ENCODE data around the gene SBF2. TPM values are rescaled to one million over a fixed set of nuclear protein-coding genes. Genes with fewer than 3 reads are reported as not detected.

Gene SBF2
- total and polyA plus RNA-seq, 2 donors (not counting 1 experiment from before 2014, with no cell fraction given): 5.6 to 17.7 TPM

- no peaks in the 10 kb centered on the region for H3K79me2 ChIP-seq (ENCODE audit: control insufficient read depth, insufficient read depth, low read length)
- no peaks in the 10 kb centered on the region for H3K27me3 Mint-ChIP-seq
- no peaks in the 10 kb centered on the region for H3K36me3 ChIP-seq (replicated peaks in 1 of 2; ENCODE audit: control extremely low read depth in 1 of 2, control insufficient read depth in 1 of 2, extremely low read depth in 1 of 2, insufficient read depth in 2 of 2, low read length in 1 of 2)
- H3K9ac ChIP-seq (ENCODE audit: low read length): no peak overlapping the region
- no peaks in the 10 kb centered on the region for H3K9me3 Mint-ChIP-seq (ENCODE audit: insufficient read depth)
- H2AFZ ChIP-seq (ENCODE audit: insufficient read depth, low read depth, low read length, poor library complexity, severe bottlenecking): no peak overlapping the region
- H3K4me3 ChIP-seq (ENCODE audit: control extremely low read depth in 1 of 5, extremely low read depth in 1 of 5, insufficient read depth in 1 of 5, low read depth in 2 of 5, low read length in 4 of 5): no peak overlapping the region
- no peak overlapping the region for H3K27ac Mint-ChIP-seq
- H3K9me3 ChIP-seq (ENCODE audit: control extremely low read depth in 1 of 3, control insufficient read depth in 2 of 3, insufficient read depth in 1 of 3, low read length in 2 of 3): no peaks in the 10 kb centered on the region
- CTCF ChIA-PET: interaction anchor here (1.0 kb wide), 1 partner anchor 142 kb away, joined by 6 read pairs; no protein-coding TSS in a partner anchor
- ATAC-seq (ENCODE audit: low read depth) (no peak), DNase-seq (no peak)
- intact Hi-C loops (cut with micrococcal nuclease): no loop called here
- H3K27ac ChIP-seq (ENCODE audit: low read length in 2 of 2): no peak overlapping the region
- no peaks in the 10 kb centered on the region for H3K4me1 ChIP-seq (ENCODE audit: control insufficient read depth in 2 of 2, insufficient read depth in 2 of 2, low read length in 2 of 2)
- H3K4me3 Mint-ChIP-seq: no peak overlapping the region
- whole genome bisulfite sequencing (ENCODE audit: insufficient coverage): no CpG with 5 or more reads among the region's 3 CpGs
- no peaks in the 10 kb centered on the region for H3K4me1 Mint-ChIP-seq
- no peaks in the 10 kb centered on the region for H3K27me3 ChIP-seq (replicated peaks in 1 of 4; ENCODE audit: control extremely low read depth in 1 of 4, control insufficient read depth in 3 of 4, insufficient read depth in 4 of 4, low read length in 3 of 4)
- H4K20me1 ChIP-seq (ENCODE audit: control insufficient read depth, insufficient read depth, low read length, poor library complexity, severe bottlenecking): no peaks in the 10 kb centered on the region
- POLR2A ChIA-PET: no interaction called here
- TF ChIP-seq EZH2 (IDR thresholded peaks at IDR 0.05; ENCODE audit: borderline replicate concordance, insufficient read depth, low read depth, low read length, poor library complexity, severe bottlenecking) (no peak), CTCF (IDR thresholded peaks at IDR 0.05) (no peak)
- no peak overlapping the region for H3K4me2 ChIP-seq (replicated peaks; ENCODE audit: low read depth, low read length, poor library complexity, severe bottlenecking)
Measured at GRCh38 chr11:9831122-9831521, 462.9 kb downstream of the SBF2 start.

- ChIA-PET POLR2A (no interaction called here), CTCF (interaction anchor here (0.7 to 0.9 kb wide), 2 partner anchors 12 to 15 kb away, joined by 3 read pairs; no protein-coding TSS in a partner anchor)
- Histone ChIP-seq H3K79me2 (ENCODE audit: control insufficient read depth, insufficient read depth, low read length) (no peaks in the 10 kb centered on the region), H3K36me3 (replicated peaks in 1 of 2; ENCODE audit: control extremely low read depth in 1 of 2, control insufficient read depth in 1 of 2, extremely low read depth in 1 of 2, insufficient read depth in 2 of 2, low read length in 1 of 2) (no peaks in the 10 kb centered on the region), H4K20me1 (ENCODE audit: control insufficient read depth, insufficient read depth, low read length, poor library complexity, severe bottlenecking) (no peaks in the 10 kb centered on the region), H3K9ac (ENCODE audit: low read length) (no peak overlapping the region), H3K27ac (ENCODE audit: low read length in 2 of 2) (no peak overlapping the region), H3K4me3 (ENCODE audit: control extremely low read depth in 1 of 5, extremely low read depth in 1 of 5, insufficient read depth in 1 of 5, low read depth in 2 of 5, low read length in 4 of 5) (no peak overlapping the region), H3K4me2 (replicated peaks; ENCODE audit: low read depth, low read length, poor library complexity, severe bottlenecking) (no peak overlapping the region), H3K4me1 (ENCODE audit: control insufficient read depth in 2 of 2, insufficient read depth in 2 of 2, low read length in 2 of 2) (no peaks in the 10 kb centered on the region), H3K9me3 (ENCODE audit: control extremely low read depth in 1 of 3, control insufficient read depth in 2 of 3, insufficient read depth in 1 of 3, low read length in 2 of 3) (no peaks in the 10 kb centered on the region), H2AFZ (ENCODE audit: insufficient read depth, low read depth, low read length, poor library complexity, severe bottlenecking) (no peak overlapping the region), H3K27me3 (replicated peaks in 1 of 4; ENCODE audit: control extremely low read depth in 1 of 4, control insufficient read depth in 3 of 4, insufficient read depth in 4 of 4, low read length in 3 of 4) (no peaks in the 10 kb centered on the region)
- DNase-seq (no peak), ATAC-seq (ENCODE audit: low read depth) (no peak)
- intact Hi-C loops (cut with micrococcal nuclease): no loop called here
- Mint-ChIP-seq H3K4me1 (no peaks in the 10 kb centered on the region), H3K9me3 (ENCODE audit: insufficient read depth) (no peaks in the 10 kb centered on the region), H3K4me3 (no peak overlapping the region), H3K27me3 (no peaks in the 10 kb centered on the region), H3K27ac (no peak overlapping the region)
- TF ChIP-seq CTCF (IDR thresholded peaks at IDR 0.05): no peak
- TF ChIP-seq EZH2 (IDR thresholded peaks at IDR 0.05; ENCODE audit: borderline replicate concordance, insufficient read depth, low read depth, low read length, poor library complexity, severe bottlenecking): no peak
- no CpG with 5 or more reads among the region's 1 CpG for WGBS (ENCODE audit: insufficient coverage)
Measured at GRCh38 chr11:9827708-9828107, 466.3 kb downstream of the SBF2 start.

Data from B cell (primary cell).